GM21367 (cell line): ENCODE measurements around the gene TLE1.
"Not testable (repeated sequence)": the region's sequence is repeated elsewhere in the genome, so short reads cannot be mapped to it uniquely, and the experiment has no call there.

ENCODE experiments used
- ATAC-seq: cut with Tn5 transposase; IDR thresholded peaks from one replicate; pipeline ENCODE4 v1.9.1; 2021; ENCODE audit not compliant: unreplicated experiment

TLE1 gene

DNA sequence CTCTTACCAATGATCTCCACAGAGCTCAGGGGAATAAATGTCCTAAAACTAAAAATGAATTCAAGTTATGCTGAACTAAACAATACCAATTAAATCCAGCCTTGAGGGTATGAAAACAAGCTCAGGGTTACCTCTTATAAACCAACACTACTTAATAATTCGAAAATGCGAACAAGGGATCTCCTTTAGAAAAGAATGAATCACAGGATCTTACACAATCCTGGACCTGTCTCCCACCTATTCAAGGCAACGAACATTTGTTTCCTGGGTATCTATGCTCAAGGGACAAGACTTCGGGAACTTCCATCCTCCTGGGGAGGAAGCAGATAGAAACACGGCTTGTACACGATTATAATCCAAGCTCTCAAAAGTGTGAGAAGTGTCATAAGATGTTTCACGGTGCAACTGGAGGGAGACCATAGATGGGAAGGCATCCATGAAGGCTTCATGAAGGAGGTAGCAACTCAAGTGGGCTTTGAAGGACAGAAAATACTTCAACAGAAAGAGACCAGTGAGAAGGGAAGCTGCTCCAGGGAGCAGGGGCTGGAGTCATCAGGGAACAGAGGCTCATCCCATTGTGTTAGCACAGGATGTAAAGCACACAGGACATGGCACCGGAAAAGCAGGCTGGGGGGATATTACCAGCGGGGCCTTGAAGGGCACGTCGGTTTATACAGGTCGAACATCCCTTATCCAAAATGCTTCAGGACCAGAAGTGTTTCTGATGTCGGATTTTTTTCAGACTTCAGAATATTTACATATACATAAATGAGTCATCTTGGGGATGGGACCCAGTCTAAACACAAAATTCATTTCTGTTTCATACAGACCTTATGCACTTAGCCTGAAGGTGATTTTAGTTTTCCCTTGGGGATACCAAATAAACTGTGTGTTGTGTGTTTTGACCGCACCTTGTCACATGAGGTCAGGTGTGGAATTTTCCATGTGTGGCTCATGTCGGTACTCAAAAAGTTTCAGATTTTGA lies 87.4 kb downstream of the TLE1 start:
- ATAC-seq, result peak; percentile 72

DNA sequence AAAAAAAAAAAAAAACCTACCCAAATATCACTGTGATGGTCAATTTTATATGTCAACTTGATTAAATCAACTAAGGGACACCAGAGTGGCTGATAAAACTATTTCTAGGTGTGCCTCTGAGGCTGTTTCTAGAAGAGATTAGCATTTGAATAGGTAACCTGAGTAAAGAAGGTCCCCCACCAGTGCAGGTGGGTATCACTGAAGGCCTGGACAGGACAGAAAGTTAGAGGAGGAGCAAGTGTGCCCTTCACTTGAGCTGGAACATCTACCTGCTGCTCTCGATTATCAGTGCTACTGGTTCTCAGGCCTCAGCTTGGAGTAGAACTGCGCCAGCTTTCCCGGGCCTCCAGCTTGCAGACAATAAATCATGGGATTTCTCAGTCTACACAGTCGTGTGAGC lies 88.7 kb downstream of the TLE1 start:
- ATAC-seq, result no peak

DNA sequence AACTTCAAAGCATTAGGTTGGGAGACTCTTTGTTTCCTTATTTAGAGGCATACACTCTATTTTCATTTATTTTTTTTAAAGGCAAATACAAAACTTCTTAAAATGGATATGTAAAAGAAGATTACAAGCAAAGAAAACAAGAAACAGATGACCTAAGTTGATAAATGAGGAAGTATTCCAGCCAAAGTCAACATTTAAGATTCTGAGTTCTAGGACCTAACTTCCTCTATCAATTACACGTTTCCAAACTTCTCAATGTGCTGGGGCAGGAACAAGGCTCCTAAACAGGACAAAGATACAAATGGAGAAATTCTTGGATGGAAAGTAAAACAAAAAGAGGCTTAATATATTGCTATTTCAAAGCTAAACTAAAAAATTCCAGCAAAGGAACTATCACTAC lies 89.5 kb downstream of the TLE1 start:
- ATAC-seq, result no peak

DNA sequence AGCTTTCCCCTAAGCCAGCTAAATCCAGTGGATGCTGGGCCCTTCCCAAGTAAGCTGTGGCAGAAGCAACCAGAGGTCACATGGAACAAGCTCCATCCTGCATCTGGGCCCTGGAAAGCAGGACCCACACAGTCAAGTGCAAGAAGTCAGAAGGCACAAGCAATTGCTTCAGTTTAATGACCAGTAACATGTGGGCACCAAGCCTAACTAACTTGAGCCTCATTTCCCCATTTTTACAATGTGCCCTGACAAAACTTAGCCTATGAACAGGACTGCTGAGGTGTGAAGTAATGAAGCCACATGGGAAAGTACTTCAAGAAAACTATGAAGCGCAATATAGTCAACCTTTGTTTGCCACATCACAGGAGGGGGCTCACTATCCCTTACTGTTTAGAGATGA lies 90.5 kb downstream of the TLE1 start:
- no peak for ATAC-seq

DNA sequence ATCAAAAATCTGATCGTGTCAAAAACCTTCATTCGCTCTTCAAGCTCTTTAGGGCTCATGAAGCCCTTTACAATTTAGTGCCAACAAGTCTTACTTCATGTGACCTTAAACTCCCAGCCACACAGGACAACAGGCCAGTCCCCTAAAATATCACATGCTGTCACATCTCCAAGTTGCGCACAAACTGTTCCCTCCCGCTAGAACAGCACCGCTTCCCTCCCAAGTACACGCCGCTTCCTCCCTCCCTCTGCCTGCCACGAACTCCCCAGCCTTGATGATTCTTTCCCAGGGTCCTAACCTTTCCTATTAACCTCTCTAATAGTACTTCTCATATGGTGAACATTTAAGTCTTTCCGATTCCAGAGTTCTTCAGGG lies 91.2 kb downstream of the TLE1 start:
- ATAC-seq, result no peak

DNA sequence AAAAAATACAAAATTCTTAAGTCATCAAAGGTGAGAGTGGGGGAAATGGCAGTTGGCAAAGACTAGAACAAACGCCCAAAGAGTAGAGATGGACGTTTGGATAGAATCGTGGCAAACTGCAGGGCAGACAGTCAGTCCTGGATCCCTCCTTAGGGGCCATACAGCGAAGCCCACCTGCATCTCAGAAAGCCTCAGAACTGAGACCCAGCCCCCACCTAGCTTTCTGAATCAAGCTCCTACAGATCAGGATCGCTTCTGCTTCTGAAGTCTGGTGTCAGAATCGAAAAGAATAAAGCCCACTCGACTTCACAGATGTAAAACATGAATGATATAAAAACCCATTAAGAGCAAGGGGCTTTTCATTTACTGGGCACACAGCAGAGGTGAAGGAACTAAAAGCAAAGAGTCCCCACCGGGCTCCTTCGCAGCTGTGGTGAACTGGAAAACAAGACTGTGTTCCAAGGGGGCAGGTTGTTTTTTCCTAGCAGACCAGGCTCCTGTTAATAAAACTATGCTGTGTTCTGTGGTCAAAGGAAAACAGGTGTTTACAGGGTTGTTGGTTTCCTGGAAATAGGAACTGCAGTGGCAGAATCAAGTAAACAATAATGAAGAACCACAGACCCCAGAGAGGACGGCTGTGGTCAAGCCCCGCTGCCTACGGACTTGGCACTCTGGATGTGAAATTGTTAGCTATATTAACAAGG lies 91.8 kb downstream of the TLE1 start:
- ATAC-seq, result no peak

DNA sequence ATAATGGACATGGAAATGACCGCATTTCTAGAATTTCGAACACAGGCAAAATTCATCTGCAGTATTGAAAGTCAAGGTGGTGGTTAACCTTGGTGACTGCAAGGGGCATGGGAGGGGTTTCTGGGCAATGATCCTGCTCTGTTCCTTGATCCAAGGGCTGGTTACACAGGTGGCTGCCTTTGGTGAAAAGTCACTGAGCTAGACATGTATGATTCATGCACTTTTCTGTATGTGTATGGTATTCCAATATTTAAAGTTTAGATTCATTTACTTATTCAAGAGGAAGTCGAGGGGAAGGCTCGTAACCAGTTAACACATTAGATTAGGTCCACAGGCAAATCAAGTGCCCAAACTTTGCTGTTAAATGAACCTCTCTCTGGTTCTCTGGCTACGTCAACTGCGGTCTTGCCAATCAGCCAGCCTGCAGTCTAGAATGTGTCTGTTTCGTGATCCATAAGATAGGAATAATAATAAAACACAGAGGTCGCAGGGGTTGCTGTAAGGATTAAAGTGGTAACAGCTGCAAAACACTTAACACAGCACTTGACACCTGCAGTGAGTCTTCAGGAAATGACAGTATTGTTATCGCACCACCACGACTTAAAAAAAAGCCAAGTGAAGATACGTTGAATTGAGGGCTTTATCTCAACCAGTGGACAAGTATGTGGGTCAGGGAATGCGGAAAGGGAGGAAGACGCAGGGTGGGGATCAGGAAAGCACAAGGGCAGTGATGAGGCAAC lies 92.5 kb downstream of the TLE1 start:
- ATAC-seq, result no peak

DNA sequence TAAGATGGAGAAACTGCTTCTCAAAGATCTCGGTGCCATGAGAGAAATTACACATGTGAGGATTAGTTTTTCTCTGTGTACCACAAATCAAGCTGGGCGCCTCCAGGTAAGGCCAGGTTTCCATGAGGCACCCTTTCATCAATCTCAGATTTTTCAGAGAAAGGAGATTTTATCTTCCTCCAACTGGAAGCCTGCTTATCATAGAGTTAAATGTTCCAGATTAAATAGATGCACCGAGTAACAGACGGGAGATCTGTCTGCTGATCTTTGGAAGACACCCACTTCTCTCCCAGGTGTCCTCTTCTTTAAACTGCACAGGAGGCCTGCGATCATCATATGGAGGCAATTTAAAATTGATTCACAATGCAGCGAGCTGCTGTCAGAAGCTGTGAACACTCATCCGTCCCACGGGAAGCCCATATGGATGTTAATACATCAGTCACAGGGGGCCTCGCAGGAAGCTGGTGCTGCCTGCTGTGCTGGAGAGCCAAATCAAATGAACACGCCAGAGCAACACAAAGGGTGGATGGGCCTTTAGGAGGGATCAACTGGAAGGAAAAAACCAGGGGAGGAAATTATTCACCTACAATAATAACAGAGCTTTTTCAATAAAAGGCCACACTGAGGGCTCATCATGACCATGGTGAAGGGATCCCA lies 93.3 kb downstream of the TLE1 start:
- no peak for ATAC-seq

DNA sequence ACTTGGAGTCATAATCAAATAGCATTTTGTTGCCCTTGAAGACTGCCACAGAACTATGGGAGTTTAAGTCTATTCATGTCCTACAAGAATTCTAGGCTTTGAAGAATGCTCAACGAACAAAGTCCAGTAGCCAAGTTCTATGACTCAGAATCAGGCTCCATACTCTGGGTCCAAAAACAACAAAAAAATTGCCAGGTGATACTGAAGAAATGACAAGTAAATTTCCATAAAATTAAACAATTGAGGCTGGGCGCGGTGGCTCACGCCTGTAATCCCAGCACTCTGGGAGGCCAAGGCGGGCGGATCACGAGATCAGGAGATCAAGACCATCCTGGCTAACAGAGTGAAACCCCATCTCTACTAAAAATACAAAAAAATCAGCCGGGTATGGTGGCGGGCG lies 94.1 kb downstream of the TLE1 start:
- not testable (repeated sequence) for ATAC-seq

DNA sequence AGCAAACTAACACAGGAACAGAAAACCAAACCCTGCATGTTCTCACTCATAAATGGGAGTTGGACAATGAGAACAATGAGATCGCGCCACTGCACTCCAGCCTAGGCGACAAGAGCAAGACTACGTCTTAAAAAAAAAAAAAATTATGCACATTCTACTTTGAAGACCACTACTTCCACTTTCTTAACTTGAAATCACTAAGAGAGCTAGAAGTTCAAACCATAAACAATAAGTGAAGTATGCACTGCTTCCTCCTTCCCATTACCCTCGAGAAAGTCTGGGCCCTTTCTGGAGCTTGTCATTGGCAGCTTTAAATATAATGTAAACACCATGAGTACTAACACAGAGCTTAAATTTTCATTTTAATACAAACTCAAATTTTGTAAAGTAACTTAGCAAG lies 94.9 kb downstream of the TLE1 start:
- ATAC-seq, result no peak

DNA sequence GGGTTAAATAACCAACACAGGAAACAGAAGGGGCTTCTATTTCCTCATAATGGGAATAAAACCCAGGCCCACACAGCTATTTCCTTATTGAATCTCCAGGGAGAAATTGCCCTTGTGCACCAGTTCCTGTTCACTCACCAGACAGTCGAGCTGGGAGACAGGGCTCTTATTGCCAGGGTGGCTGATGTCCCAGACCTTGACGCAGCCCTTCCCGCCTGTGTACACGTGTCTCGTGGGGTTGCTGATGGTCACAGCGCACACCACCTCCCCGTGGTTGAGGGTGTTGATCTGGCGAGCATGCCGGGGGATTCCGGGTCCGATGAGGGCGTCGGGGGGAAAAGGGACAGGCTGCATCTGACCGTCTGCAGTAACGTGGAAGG lies 96.5 kb downstream of the TLE1 start:
- no peak for ATAC-seq

DNA sequence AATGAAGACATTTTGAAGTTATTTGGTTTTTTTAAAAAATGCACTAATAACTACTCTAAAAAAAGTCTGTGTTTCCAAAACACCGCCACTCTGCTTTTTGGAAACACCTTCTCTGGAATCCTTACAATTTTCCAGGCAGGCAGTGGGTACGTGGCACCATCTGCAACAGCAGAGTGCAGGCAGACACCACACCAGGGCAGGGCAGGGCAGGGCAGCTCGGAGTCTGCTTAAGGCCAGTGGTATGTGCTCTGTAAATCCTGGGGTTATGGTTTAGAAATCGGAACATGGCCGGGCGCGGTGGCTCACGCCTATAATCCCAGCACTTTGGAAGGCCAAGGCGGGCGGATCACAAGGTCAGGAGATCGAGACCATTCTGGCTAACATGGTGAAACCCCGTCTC lies 97.6 kb downstream of the TLE1 start:
- ATAC-seq, result no peak

DNA sequence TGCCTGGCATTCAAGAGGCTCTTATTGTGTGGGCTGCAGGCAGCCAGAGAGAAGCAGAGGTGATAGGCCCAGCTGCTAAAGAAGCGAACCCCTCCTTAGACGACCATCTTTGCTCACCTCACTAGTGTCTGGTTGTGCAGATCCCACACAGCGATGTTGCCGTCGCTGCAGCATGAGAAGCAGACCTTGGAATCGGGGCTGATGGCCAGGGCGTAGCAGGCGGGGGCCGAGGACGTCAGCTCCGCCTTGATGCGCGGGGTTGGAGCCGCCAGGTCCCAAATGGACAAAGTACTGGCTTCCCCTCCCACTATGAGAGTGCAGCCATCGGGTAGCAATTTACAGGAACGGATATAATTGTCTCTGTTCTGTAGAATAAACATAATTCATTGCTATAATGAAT lies 98.7 kb downstream of the TLE1 start:
- no peak for ATAC-seq

DNA sequence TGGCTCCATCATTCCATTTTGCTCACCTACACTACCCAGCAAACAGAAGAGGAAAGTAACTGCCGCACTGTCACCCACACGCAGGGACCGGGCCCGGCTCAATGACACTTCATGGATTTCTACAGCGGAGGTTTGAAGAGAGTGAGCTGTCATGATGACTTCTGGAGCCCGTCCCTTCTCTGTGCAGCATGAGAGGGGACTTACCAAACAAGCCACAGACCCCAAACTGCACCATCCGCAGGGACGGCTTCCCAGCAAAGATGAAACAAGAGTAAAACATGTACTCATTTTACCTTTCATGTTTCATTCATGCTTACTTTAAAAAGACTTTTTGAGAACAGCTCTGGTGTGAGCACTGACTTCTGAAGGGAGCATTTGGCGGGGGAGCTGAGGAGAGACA lies 99.5 kb downstream of the TLE1 start:
- no peak for ATAC-seq

DNA sequence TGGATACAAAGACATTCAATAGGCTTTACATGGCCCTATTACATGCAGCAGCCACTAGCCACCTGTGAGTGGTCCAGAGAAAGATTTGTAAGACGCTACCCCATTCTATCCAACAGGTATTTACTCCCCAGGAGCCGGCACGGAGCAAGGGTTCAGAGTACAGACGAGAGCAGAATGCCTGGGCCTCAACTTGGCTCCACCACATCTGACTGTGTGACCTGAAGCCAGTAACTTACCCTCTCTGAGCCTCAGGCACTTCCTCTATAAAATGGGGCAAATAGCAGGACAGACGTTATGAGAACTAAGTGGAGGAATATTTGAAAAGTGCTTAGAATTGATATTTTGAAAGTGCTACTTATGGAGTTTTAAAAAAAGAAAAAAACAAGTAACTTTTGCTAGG lies 100.0 kb downstream of the TLE1 start:
- ATAC-seq, result no peak

DNA sequence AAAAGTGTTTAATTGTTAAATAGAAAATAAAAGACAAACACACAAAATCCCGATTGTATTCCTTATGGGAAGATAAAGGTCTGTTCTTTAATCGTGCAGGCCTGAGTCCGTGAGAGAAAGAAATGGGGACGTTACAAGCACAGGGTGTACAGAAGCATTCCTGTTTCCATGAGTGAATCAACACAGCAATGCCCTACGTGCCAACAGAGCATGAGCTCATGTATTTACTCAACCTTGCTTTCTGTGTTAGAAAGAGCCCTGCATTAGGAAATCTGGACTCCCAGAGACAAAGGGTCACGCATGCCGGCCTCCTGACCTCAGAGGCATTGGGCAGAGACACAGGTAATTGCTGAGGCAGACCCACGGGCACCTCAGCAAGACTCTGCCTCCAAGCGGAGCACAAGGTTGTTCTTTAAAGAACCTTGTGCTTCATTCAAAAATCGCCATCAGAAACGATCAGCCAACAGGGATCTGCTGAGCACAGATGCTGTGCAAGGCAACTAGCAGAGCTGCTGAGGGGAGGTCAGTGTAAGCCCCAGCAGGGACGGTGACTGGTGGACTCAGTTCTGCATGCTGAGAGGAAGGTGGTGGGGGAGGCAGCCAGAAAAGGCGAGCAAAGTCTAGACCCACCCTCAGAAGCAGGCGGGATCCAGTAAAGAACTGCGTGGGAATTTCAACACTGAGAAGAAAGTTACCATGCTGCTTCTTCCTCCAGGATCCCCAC lies 101.0 kb downstream of the TLE1 start:
- ATAC-seq, result no peak

DNA sequence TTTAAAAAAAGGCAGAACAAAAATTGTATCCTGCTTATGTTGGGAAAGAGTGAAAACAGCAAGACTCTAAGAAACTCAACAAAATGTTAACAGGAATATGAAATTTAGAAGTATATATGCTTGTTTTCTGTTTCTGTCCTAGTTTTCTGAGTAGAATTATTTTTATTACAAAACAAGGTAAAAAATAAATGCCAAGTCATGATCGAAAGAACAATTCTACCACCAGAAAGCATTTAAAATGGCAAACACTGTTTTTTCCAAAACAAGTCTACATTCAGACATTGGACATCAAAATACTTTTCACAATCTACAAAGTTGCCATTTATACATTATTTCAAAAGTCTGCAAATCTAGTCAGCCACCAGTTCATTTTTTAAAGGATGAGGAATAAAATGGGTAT lies 102.6 kb downstream of the TLE1 start:
- ATAC-seq, result no peak

DNA sequence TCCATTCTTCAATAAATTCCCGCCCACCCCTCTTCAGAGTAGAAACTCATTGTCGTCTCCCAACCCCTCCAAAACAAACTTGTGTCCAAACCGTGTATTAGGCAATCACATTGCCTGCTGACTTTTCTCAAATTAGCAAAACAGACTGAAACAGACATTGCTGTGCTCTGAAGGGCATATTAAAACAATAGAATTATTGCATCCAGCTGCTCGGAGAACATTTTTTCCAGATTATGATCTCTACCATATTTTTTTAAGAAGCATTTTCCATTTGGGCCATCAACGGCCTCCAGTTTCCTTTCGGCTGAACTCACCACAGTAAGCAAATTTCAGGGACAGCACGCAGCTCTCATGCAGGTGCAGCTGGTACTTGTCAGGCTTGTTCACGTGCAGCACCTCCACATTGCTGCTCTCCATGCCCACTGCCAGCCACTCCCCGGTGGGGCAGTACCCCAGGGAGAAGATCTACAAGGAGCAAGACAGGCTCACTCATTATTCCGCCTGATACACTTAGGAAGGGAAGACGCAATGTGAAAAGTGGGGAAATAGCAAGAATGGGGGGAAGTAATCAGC lies 104.1 kb downstream of the TLE1 start:
- ATAC-seq, result no peak

DNA sequence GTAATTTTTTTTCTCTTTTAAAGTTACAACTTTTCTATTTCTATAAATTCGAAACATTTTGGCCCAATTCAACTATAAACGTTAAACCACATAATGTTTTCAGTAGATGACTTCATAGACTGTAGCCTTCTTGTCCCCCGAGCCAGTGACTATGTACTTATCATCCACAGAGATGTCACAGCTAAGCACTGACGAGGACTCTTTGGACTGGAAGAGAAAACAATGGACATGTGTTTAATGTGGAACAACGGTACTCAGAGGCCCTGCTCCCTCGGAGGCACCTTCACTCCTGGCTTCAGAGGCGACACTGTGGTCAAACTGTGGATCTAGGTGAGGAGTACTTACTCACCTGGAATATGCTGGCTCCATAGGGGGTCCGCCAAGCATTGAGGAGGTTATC lies 105.2 kb downstream of the TLE1 start:
- no peak for ATAC-seq

DNA sequence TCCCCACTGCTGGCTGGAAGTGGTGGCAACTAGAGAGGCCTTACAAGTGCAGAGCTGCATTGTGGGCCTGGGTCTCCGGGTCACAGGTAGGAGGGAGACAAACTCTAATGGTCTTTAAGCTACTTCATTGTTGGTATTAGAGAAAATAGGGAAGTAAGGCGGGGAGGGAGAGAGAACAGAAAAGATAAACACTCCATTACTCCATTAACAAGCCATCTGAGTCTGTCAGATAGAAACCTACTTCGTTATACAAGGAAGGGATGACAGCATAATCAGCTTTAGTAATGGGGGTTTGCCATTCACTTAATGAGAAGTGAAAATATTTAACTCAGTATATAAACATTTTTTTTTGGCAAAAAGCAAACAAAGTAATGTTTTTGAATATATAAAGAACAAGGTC lies 107.4 kb downstream of the TLE1 start:
- ATAC-seq, result no peak
